ENCODE results near the gene ARMC8. TPM values are rescaled to one million over a fixed set of nuclear protein-coding genes. Genes with fewer than 3 reads are reported as not detected.

ARMC8 gene
- total RNA-seq, 2 donors from 2014 or later: 52.0 to 62.4 TPM

DNA sequence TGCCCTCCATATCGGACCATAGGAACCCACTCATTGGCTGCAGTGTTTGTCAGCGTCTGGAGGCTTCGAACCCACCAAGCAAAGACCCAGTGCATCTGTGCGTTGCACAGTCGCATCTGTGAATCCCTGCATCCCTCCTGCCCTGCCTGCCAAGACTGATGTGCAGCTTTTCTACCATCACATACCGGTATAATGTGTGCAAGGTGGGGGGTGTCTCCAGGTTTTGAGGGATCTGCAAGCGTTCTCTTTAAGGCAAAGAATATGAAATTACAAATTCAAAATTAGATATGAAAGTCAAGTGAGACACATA is 142.8 kb downstream of the ARMC8 start:
- intact Hi-C loops (cut with DNase I): loop anchor here in 1 of 2 donors (5.0 to 10.0 kb wide), 3 partner anchors 65 to 267 kb away; no protein-coding TSS in a partner anchor
- no peak for DNase-seq (ENCODE audit: low spot score)

DNA sequence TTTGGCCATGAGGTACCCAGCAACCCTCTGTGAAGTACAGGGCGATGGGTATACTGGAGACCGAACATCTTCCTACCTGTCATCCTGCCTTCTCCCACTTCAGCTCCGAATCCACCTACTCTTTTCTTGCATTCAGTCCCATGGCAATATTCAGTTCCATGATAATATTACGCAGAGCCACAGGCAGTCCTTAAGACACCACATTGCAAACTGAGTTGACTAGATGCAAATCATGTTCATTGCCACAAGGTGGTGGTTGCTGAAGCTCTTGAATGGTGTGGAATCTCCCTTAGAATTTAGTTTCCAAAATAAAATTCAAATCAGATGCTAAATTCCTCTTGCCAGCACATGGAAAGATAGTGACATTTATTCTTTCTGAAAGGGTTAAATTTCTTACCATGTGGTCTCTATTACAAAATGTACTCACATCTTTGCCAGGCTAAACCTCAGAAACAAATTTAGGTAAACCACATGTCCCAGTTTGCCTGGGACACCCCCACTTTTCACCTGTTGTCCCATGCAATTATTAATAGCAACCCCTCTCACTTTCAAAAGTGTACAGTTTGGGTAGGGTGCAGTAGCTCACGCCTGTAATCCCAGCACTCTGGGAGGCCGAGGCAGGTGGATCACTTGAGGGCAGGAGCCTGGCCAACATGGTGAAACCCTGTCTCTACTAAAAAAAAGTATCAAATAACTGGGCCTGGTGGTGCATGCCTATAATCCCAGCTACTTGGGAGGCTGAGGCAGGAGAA is 144.2 kb downstream of the ARMC8 start:
- no peak for DNase-seq (ENCODE audit: low spot score)
- intact Hi-C loops (cut with DNase I): loop anchor here in 1 of 2 donors (5.0 to 10.0 kb wide), 3 partner anchors 63 to 266 kb away; no protein-coding TSS in a partner anchor

DNA sequence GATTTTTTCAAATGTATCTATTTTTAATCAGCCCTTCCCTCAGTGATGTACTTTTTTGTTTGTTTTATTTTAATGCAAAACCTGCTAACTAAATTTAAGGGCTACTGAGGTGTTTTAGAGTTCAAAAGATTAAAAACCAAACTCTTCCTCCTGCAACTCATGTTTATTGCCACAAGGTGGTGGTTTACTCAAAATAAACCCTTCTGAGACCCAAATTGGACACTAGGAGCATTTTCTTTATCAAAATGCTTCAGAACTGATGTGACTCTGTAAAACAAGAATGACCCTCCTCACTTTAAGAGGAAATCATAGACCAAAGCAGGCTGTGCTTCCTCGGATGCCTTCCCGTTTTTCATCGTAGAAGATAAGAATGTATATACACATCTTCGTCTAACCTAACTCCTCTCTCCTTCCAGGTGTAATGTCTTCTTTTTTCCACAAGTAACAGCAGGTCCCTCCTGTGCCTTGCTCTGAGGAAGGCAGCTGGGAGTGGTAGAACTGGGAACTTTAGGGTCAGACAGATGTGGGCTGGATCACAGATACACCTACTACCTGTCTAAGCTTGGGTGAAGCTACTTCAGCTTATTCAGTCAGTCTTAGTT is 145.5 kb downstream of the ARMC8 start:
- DNase-seq (ENCODE audit: low spot score): no peak
- intact Hi-C loops (cut with DNase I): loop anchor here in 1 of 2 donors (5.0 to 10.0 kb wide), 3 partner anchors 62 to 265 kb away; no protein-coding TSS in a partner anchor

DNA sequence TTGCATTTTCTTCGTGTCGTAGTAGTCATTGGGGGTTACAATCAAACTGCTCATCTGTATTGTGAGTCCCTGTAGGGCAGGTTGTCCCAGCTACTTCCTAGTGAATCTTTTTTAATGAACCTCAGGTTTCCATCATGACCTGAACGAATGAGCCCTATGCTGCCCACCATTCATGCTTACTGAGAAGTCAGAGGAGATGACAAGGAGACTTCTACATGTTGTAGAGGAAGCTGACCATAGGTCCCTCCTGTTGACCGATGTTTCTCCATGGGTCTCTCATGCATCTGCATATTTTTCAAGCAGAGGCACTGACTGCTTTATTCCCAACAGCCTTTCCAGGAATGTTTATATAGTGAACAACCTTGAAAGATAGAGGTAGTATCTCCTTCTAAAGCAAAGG is 147.5 kb downstream of the ARMC8 start:
- no peak for DNase-seq (ENCODE audit: low spot score)
- intact Hi-C loops (cut with DNase I): loop anchor here (5.0 to 10.0 kb wide), 4 partner anchors 60 to 263 kb away; no protein-coding TSS in a partner anchor

DNA sequence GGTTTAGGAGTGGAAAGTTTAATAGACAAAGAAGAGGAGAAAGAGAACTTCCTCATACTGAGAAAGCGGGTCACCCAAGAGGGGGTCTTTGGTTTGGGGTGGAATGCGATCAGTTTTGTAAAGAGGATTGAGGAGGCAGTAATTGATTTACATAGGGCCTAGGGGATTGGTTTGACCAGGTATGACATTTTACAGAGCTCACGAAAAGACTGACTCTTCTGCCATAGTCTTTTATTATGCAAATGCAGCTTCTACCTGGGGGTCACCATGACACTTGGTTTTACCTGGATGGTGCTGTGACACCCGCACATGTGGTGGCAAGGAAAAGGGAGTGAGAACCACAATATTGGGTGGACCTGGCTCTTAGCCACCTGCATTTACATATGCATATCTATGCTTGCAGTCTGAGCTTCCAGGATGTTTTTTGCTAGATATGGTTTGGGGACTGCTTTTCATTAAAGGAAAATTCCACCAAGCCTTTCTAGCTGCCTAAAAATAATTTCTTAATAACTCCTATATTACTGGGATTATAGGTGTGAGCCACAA is 149.4 kb downstream of the ARMC8 start:
- no peak for DNase-seq (ENCODE audit: low spot score)
- intact Hi-C loops (cut with DNase I): loop anchor here (5.0 to 10.0 kb wide), 3 partner anchors 58 to 88 kb away; no protein-coding TSS in a partner anchor

DNA sequence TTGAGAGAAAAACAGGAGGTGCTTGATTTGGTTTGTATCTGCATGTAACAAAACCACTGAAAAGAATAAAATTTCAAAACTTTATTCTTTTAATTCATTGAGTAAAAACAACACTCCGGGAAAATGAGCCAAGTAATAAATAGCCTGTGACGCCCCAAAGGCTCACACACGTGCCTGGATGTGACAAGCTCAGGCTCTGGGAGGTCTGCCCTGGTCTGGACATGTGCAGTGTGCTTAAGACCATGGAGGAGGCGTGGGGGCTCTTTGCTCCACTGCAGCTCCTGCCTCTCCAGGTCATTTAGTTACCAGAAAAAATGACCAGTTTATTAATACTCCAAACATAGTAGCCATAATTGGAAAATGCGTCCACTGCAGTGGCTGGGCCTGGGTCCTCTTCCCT is 151.1 kb downstream of the ARMC8 start:
- intact Hi-C loops (cut with DNase I): loop anchor here (5.0 to 10.0 kb wide), 3 partner anchors 57 to 87 kb away; no protein-coding TSS in a partner anchor
- DNase-seq (ENCODE audit: low spot score): no peak

DNA sequence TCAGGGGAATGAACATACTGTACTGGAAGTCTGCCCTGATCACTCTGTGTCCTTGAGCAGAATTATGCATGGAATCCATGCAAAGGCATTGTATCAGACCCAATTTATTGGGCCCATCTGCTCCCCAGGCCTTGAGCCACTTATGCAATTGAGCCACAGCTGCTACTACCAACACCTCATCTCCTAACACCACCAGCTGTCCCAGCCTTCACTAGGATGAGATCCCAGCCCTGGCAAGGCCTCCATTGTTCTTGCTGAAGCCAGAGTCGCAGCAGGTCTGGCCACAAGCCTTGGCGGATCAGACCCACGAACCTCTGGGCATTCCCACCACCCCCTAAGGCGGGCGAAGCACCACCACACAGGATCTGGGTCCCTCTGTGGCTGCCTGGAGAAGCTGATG is 151.7 kb downstream of the ARMC8 start:
- intact Hi-C loops (cut with DNase I): loop anchor here (5.0 to 10.0 kb wide), 3 partner anchors 56 to 86 kb away; no protein-coding TSS in a partner anchor
- no peak for DNase-seq (ENCODE audit: low spot score)

DNA sequence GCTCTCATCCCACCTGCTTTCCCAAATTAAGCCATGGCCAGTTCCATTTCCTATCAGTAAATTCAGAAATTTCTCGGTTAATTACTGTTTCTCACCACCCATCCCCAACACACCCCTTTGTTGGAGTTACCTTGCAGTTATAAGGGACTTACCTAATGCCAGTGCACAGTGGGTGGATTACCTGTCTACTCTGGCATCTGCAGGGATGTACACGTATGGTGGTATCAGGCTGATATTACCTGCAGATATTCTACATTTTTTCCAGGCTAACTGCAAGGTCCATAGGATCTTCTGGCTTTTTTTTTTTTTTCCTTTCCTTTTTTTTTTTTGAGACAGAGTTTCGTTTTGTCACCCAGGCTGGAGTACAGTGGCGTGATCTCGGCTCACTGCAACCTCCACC is 153.4 kb downstream of the ARMC8 start:
- no peak for DNase-seq (ENCODE audit: low spot score)
- intact Hi-C loops (cut with DNase I): no loop called here

DNA sequence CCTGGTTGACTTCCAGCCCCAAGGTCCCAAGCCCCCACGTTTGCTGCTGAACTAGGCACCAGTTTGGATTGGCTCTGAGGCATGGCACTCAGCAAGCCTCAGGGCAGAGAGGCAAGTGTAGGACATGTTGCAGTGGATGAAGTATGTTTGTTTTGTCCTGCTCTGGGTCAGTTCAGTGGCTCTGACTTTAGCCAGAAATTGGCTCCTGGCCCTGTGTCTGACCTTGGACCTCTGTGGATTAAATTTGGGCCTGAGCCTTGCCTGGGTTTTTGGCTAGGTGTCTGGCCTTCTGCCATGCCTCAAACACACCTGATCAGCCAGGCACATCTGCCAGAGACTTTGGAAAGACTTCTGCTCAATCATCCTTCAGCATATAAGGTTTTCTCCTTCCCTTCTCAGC is 157.7 kb downstream of the ARMC8 start:
- no peak for DNase-seq (ENCODE audit: low spot score)
- intact Hi-C loops (cut with DNase I): no loop called here

Other genes with a start within 250 kb of the ARMC8 start
- gene CLDN18, start 177.1 kb upstream of the ARMC8 start, total RNA-seq: not detected
- gene DZIP1L, start 71.7 kb upstream of the ARMC8 start, total RNA-seq: 10 to 100 TPM; 10.9 to 15.5 TPM
- not detected for gene A4GNT, start 54.9 kb upstream of the ARMC8 start, total RNA-seq
- gene DBR1, start 12.4 kb upstream of the ARMC8 start, total RNA-seq: 10 to 100 TPM; 10.5 to 10.6 TPM
- not detected for gene NME9, start 142.6 kb downstream of the ARMC8 start, total RNA-seq
- 100 to 1,000 TPM in 1 of 2 donors, 10 to 100 TPM in 1; 81.5 to 102 TPM for gene MRAS, start 161.3 kb downstream of the ARMC8 start, total RNA-seq
- under 1 TPM; 0.37 to 0.43 TPM for gene ESYT3, start 247.3 kb downstream of the ARMC8 start, total RNA-seq